HepG2 (cell line): ENCODE results near the gene CARD8. TPM values are rescaled to one million over a fixed set of nuclear protein-coding genes. Genes with fewer than 3 reads are reported as not detected.

Experiments used
- AGO1 ChIP-seq: fragments of 200-400 bp; formaldehyde crosslinking; IDR thresholded peaks from 2 replicates; pipeline ENCODE4 v1.6.1; 2017; ENCODE audit warnings: mild to moderate bottlenecking, low read depth, low read length, moderate library complexity; ENCODE audit not compliant: poor library complexity, severe bottlenecking
- CBX5 ChIP-seq: sonication (generic); formaldehyde crosslinking; IDR thresholded peaks from 2 replicates; pipeline ENCODE4 v1.4.0; 2020; ENCODE audit warnings: missing genetic modification reagents, borderline replicate concordance
- ETV6 ChIP-seq: sonication (generic); formaldehyde crosslinking; conservative IDR thresholded peaks from 2 replicates; pipeline ENCODE4 v1.4.0; 2020; ENCODE audit warnings: missing genetic modification reagents
- GATAD1 ChIP-seq: IDR thresholded peaks from 2 replicates; pipeline ENCODE4 v1.6.1; 2016; ENCODE audit warnings: missing genetic modification reagents, missing compliant biosample characterization
- GTF2F1 ChIP-seq: fragments of 150-350 bp; IDR thresholded peaks from 2 replicates; pipeline ENCODE4 v1.6.1; 2014; ENCODE audit warnings: low read length
- JUNB ChIP-seq: sonication (generic); formaldehyde crosslinking; IDR thresholded peaks from 2 replicates; pipeline ENCODE4 v1.8.0; 2022; ENCODE audit warnings: missing genetic modification reagents, mild to moderate bottlenecking, borderline replicate concordance
- JUND ChIP-seq: sonication (generic); formaldehyde crosslinking; IDR thresholded peaks from 2 replicates; pipeline ENCODE4 v1.8.0; 2022; ENCODE audit warnings: mild to moderate bottlenecking, missing genetic modification reagents
- KDM1A ChIP-seq: IDR thresholded peaks from 2 replicates; pipeline ENCODE4 v1.6.1; 2016; ENCODE audit warnings: missing compliant biosample characterization
- NFRKB ChIP-seq: fragments of 450-650 bp; IDR thresholded peaks from 2 replicates; pipeline ENCODE4 v1.6.1; 2017
- RARG ChIP-seq: sonication (generic); formaldehyde crosslinking; IDR thresholded peaks from 2 replicates; pipeline ENCODE4 v1.4.0; 2020; ENCODE audit warnings: low read depth, mild to moderate bottlenecking, missing genetic modification reagents
- RFX3 ChIP-seq: IDR thresholded peaks from 2 replicates; pipeline ENCODE4 v1.6.1; 2016; ENCODE audit warnings: missing biosample characterization, missing genetic modification reagents
- SRSF1 ChIP-seq: fragments of 200-400 bp; formaldehyde crosslinking; optimal IDR thresholded peaks from 2 replicates; pipeline ENCODE3; 2017; ENCODE audit warnings: mild to moderate bottlenecking, low read depth, low read length, moderate library complexity
- ZFP36L1 ChIP-seq: sonication (generic); formaldehyde crosslinking; IDR thresholded peaks from 2 replicates; pipeline ENCODE4 v1.8.0; 2022; ENCODE audit warnings: mild to moderate bottlenecking, missing genetic modification reagents, moderate library complexity
- ZKSCAN1 ChIP-seq: fragments of 150-350 bp; IDR thresholded peaks from 2 replicates; pipeline ENCODE4 v1.6.1; 2014; ENCODE audit warnings: low read length
- ZNF124 ChIP-seq: sonication (generic); formaldehyde crosslinking; IDR thresholded peaks from 2 replicates; pipeline ENCODE4 v1.4.0; 2020; ENCODE audit warnings: missing genetic modification reagents
- ZNF225 ChIP-seq: sonication (generic); formaldehyde crosslinking; IDR thresholded peaks from 2 replicates; pipeline ENCODE4 v1.4.0; 2020; ENCODE audit warnings: mild to moderate bottlenecking, missing genetic modification reagents
- ZNF382 ChIP-seq: sonication (generic); formaldehyde crosslinking; IDR thresholded peaks from 2 replicates; pipeline ENCODE4 v1.5.0; 2020; ENCODE audit warnings: missing genetic modification reagents, mild to moderate bottlenecking, borderline replicate concordance
- ZNF547 ChIP-seq: sonication (generic); formaldehyde crosslinking; IDR thresholded peaks from 2 replicates; pipeline ENCODE4 v1.5.1; 2020; ENCODE audit warnings: mild to moderate bottlenecking, missing genetic modification reagents
- ZNF557 ChIP-seq: sonication (generic); formaldehyde crosslinking; IDR thresholded peaks from 2 replicates; pipeline ENCODE4 v1.4.0; 2020; ENCODE audit warnings: missing genetic modification reagents
- ZNF720 ChIP-seq: sonication (generic); formaldehyde crosslinking; IDR thresholded peaks from 2 replicates; pipeline ENCODE4 v1.4.0; 2020; ENCODE audit warnings: missing genetic modification reagents
- ZSCAN29 ChIP-seq: sonication (generic); formaldehyde crosslinking; conservative IDR thresholded peaks from 2 replicates; pipeline ENCODE4 v1.4.0; 2020; ENCODE audit warnings: mild to moderate bottlenecking, missing genetic modification reagents
- polyA plus RNA-seq, 8 experiments: library from polyadenylated mRNA; depleted of rRNA in 3 of 8; stranded (reverse) in 7 of 8; unstranded in 1 of 8; fragments of >200 nt; fragmentation: Illumina TruSeq in 4 of 8; extraction: Trizol in 4 of 8; gene quantifications; 2 replicates each; pipeline versions ENCODE4 v1.2.1 to v1.2.3, GENCODE V29; 2011 to 2016; ENCODE audit warnings: low read depth in 4 of 8, missing spikeins in 1 of 8, mixed read lengths in 1 of 8; ENCODE audit not compliant: insufficient read depth in 1 of 8
- total RNA-seq, 5 experiments: library from RNA; depleted of rRNA; stranded (reverse); fragments of >200 nt; fragmentation: Illumina TruSeq; extraction: Trizol; gene quantifications; 2 replicates each; pipeline ENCODE4 v1.2.3, GENCODE V29; 2016; ENCODE audit warnings: low read depth in 1 of 5
- TF ChIP-seq, protein P1 (sequence below): sonication (generic); formaldehyde crosslinking; IDR thresholded peaks from 2 replicates; pipeline ENCODE4 v1.4.0; 2020; ENCODE audit warnings: missing genetic modification reagents
- TF ChIP-seq, protein P2 (sequence below): sonication (generic); formaldehyde crosslinking; IDR thresholded peaks from 2 replicates; pipeline ENCODE4 v1.4.0; 2020; ENCODE audit warnings: mild to moderate bottlenecking, missing genetic modification reagents
- TF ChIP-seq, protein P3 (sequence below): sonication (generic); formaldehyde crosslinking; IDR thresholded peaks from 2 replicates; pipeline ENCODE4 v1.8.1; 2023; ENCODE audit warnings: missing genetic modification reagents, inconsistent platforms, borderline replicate concordance

The CARD8 gene
- total and polyA plus RNA-seq, 2 of the 13 experiments (the other 11 are each of a cell fraction or from before 2014, with no cell fraction given), result 15.0 to 19.2 TPM

DNA sequence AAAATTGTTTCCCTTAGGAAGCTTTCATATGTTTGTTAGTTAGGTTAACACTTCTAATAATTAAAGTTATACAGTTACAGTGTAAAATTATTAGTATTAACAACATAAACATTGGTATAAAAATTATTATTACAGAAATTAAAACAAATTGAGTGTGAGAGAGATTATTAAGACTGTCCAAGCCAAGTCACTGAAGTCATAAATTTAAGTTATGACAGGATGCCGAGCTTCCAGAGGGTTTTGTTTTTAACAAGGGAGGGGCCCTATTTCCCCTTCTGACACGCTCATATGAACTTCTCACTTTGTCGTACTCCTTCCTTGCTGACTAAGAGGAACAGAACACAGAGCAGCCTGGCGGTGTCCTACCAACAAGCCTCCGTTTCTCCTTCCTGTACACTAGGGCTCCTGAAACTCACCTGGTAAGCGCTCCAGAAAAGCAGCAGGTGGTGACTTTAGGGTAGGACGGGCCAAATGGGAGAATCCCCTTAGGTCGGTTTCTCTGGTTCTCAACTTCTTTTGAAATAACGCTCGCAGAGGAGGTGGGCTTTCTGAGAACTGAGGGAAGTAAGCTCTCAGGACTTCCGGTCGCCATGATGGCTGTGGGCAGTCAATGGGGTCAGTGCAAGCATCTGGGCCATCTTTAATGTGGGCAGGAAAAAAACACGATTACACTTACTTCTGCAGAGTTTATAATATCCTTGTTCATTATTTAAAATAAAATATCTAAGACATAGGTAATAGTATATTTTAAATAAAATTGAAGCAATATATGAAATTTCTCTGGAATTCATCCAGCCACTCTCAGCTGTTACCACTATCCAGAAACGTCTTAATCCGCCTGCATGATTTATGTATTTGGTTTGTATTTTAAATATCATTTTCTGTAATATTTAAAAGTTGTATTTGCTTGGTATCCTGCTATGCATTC, at the start of gene CARD8 (continued):
- TF ChIP-seq JUND (CRISPR knock-in tag) (no peak), SRSF1 (no peak), ZSCAN29 (CRISPR knock-in tag) (no peak), AGO1 (no peak), ZNF557 (CRISPR knock-in tag) (no peak), ZNF720 (CRISPR knock-in tag) (no peak), ZKSCAN1 (no peak), ZNF124 (CRISPR knock-in tag) (peak; percentile 84; the same call in 1 of the 2 replicates), ZFP36L1 (CRISPR knock-in tag) (no peak), KDM1A (no peak), RARG (CRISPR knock-in tag) (no peak), NFRKB (peak; percentile 48; the same call in 1 of the 2 replicates), ZNF225 (no peak), GTF2F1 (no peak), GATAD1 (CRISPR knock-in tag) (peak; percentile 58; the same call in 1 of the 2 replicates), ETV6 (CRISPR knock-in tag) (no peak), JUNB (CRISPR knock-in tag) (no peak), RFX3 (CRISPR knock-in tag) (no peak), ZNF547 (no peak), ZNF382 (CRISPR knock-in tag) (no peak), CBX5 (CRISPR knock-in tag) (0 out of 2 replicates have a peak, but pooled peaks have one; percentile 37)
- TF ChIP-seq, protein P1, sequence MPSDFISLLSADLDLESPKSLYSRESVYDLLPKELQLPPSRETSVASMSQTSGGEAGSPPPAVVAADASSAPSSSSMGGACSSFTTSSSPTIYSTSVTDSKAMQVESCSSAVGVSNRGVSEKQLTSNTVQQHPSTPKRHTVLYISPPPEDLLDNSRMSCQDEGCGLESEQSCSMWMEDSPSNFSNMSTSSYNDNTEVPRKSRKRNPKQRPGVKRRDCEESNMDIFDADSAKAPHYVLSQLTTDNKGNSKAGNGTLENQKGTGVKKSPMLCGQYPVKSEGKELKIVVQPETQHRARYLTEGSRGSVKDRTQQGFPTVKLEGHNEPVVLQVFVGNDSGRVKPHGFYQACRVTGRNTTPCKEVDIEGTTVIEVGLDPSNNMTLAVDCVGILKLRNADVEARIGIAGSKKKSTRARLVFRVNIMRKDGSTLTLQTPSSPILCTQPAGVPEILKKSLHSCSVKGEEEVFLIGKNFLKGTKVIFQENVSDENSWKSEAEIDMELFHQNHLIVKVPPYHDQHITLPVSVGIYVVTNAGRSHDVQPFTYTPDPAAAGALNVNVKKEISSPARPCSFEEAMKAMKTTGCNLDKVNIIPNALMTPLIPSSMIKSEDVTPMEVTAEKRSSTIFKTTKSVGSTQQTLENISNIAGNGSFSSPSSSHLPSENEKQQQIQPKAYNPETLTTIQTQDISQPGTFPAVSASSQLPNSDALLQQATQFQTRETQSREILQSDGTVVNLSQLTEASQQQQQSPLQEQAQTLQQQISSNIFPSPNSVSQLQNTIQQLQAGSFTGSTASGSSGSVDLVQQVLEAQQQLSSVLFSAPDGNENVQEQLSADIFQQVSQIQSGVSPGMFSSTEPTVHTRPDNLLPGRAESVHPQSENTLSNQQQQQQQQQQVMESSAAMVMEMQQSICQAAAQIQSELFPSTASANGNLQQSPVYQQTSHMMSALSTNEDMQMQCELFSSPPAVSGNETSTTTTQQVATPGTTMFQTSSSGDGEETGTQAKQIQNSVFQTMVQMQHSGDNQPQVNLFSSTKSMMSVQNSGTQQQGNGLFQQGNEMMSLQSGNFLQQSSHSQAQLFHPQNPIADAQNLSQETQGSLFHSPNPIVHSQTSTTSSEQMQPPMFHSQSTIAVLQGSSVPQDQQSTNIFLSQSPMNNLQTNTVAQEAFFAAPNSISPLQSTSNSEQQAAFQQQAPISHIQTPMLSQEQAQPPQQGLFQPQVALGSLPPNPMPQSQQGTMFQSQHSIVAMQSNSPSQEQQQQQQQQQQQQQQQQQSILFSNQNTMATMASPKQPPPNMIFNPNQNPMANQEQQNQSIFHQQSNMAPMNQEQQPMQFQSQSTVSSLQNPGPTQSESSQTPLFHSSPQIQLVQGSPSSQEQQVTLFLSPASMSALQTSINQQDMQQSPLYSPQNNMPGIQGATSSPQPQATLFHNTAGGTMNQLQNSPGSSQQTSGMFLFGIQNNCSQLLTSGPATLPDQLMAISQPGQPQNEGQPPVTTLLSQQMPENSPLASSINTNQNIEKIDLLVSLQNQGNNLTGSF (CRISPR knock-in tag), result no peak
- TF ChIP-seq, protein P2, sequence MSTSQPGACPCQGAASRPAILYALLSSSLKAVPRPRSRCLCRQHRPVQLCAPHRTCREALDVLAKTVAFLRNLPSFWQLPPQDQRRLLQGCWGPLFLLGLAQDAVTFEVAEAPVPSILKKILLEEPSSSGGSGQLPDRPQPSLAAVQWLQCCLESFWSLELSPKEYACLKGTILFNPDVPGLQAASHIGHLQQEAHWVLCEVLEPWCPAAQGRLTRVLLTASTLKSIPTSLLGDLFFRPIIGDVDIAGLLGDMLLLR, result no peak
- TF ChIP-seq, protein P3, sequence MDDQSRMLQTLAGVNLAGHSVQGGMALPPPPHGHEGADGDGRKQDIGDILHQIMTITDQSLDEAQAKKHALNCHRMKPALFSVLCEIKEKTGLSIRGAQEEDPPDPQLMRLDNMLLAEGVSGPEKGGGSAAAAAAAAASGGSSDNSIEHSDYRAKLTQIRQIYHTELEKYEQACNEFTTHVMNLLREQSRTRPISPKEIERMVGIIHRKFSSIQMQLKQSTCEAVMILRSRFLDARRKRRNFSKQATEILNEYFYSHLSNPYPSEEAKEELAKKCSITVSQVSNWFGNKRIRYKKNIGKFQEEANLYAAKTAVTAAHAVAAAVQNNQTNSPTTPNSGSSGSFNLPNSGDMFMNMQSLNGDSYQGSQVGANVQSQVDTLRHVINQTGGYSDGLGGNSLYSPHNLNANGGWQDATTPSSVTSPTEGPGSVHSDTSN (CRISPR knock-in tag), result no peak
